Measurements from ENCODE around the gene DQX1.

The DQX1 gene

DNA sequence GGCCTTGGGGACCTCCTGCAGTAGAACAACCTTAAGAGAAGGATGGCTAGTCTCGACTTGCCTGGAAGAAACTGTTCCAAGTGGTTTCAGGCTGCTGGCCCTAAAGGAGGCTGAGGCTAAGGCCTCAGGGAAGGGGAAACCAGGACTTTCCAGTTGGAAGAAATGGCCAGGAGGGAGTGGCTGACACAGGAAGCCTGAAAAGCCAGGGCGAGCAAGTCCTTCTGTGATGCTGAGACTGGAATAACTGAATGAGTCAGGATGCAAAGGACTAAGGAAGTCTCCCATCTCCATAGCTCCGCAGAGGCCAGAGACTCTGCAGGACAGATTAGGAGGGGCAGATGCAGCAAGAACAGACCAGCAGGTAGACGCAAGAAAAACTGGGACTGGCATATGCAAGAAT lies 11.1 kb upstream of the DQX1 start:
- Histone ChIP-seq H3K4me1 (ENCODE audit: control insufficient read depth, insufficient read depth, low read length) (no peaks in the 10 kb centered on the region), H3K27ac (ENCODE audit: extremely low read depth, low read depth, low read length) (no peak overlapping the region), H3K4me3 (ENCODE audit: low read depth, low read length) (no peak overlapping the region), H3K36me3 (ENCODE audit: control insufficient read depth in 2 of 2, insufficient read depth in 1 of 2, low read length in 2 of 2) (peaks cover 0 to 24% of the 10 kb centered on the region in 2 experiments; a peak in 1 of 3 replicates), H3K9me3 (ENCODE audit: control insufficient read depth, insufficient read depth, low read depth, low read length) (no peaks in the 10 kb centered on the region)
- ChIA-PET POLR2A (no interaction called here), CTCF (no interaction called here)
- TF ChIP-seq, protein P1, sequence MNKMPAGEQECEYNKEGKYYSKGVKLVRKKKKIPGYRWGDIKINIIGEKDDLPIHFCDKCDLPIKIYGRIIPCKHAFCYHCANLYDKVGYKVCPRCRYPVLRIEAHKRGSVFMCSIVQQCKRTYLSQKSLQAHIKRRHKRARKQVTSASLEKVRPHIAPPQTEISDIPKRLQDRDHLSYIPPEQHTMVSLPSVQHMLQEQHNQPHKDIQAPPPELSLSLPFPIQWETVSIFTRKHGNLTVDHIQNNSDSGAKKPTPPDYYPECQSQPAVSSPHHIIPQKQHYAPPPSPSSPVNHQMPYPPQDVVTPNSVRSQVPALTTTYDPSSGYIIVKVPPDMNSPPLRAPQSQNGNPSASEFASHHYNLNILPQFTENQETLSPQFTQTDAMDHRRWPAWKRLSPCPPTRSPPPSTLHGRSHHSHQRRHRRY (tag by site-specific recombination; IDR thresholded peaks at IDR 0.05): no peak
- TF ChIP-seq ZNF843 (tag by site-specific recombination; IDR thresholded peaks at IDR 0.05): no peak

DNA sequence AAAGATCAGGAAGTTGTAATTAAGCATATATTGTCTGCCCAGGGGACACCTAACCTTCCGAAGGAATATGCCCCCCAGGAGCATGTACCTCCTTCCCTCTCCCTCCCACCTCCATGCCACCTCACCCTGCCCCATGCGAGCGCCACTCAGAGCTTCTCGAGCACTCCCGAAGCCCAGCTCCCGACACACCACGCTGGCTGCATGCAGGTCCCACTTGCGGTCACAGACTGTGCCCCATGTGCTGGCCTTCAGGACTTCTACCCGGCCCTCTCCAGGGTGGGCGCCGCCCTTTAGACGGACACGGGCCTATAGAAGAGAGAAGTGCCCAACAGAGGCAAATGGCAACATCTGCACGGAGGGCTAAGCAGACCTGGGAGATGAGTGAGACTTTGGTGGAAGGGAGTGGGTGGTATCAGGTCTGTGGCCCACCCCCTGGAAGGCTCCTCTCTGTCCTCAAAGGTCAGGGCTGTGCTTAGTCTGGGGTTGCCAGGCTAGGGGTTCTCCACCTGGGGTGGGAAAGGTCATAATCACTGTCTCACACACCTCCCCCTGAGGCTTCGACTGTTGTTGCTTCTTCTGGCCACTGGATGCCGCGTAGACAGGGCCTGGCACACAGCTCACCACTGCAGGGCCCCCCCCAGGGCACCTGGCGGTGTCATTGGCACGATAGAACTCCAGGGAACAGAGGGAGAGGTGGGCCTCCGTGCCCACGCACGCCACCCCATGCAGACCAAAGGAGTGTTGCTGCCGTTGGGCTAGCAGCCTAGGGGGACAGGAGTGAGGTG lies 10.3 kb upstream of the DQX1 start:
- no peak overlapping the region for H3K27ac ChIP-seq (ENCODE audit: extremely low read depth, low read depth, low read length)
- no peaks in the 10 kb centered on the region for H3K9me3 ChIP-seq (ENCODE audit: control insufficient read depth, insufficient read depth, low read depth, low read length)
- H3K4me1 ChIP-seq (ENCODE audit: control insufficient read depth, insufficient read depth, low read length): no peaks in the 10 kb centered on the region
- ChIA-PET POLR2A (no interaction called here), CTCF (no interaction called here)
- TF ChIP-seq ZNF785 (tag by site-specific recombination; IDR thresholded peaks at IDR 0.05) (no peak), ZNF544 (tag by site-specific recombination; IDR thresholded peaks at IDR 0.05) (no peak), ZNF155 (tag by site-specific recombination; IDR thresholded peaks at IDR 0.05) (no peak), ZNF37A (tag by site-specific recombination; IDR thresholded peaks at IDR 0.05) (no peak), RBAK (tag by site-specific recombination; IDR thresholded peaks at IDR 0.05) (no peak), ZNF660 (tag by site-specific recombination; IDR thresholded peaks at IDR 0.05) (no peak), PBX3 (CRISPR knock-in tag; IDR thresholded peaks at IDR 0.05) (no peak), REPIN1 (tag by site-specific recombination; IDR thresholded peaks at IDR 0.05; ENCODE audit: low read depth) (no peak), GLI2 (tag by site-specific recombination; IDR thresholded peaks at IDR 0.05; ENCODE audit: borderline replicate concordance, low read depth) (no peak), IKZF3 (tag by site-specific recombination; IDR thresholded peaks at IDR 0.05) (no peak), ZNF623 (tag by site-specific recombination; IDR thresholded peaks at IDR 0.05) (no peak), ZNF26 (tag by site-specific recombination; IDR thresholded peaks at IDR 0.05) (no peak), ZNF837 (tag by site-specific recombination; IDR thresholded peaks at IDR 0.05) (no peak), ZNF658 (tag by site-specific recombination; IDR thresholded peaks at IDR 0.05) (no peak)
- TF ChIP-seq, protein P2, sequence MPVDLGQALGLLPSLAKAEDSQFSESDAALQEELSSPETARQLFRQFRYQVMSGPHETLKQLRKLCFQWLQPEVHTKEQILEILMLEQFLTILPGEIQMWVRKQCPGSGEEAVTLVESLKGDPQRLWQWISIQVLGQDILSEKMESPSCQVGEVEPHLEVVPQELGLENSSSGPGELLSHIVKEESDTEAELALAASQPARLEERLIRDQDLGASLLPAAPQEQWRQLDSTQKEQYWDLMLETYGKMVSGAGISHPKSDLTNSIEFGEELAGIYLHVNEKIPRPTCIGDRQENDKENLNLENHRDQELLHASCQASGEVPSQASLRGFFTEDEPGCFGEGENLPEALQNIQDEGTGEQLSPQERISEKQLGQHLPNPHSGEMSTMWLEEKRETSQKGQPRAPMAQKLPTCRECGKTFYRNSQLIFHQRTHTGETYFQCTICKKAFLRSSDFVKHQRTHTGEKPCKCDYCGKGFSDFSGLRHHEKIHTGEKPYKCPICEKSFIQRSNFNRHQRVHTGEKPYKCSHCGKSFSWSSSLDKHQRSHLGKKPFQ (tag by site-specific recombination; IDR thresholded peaks at IDR 0.05): no peak
- TF ChIP-seq, protein P3, sequence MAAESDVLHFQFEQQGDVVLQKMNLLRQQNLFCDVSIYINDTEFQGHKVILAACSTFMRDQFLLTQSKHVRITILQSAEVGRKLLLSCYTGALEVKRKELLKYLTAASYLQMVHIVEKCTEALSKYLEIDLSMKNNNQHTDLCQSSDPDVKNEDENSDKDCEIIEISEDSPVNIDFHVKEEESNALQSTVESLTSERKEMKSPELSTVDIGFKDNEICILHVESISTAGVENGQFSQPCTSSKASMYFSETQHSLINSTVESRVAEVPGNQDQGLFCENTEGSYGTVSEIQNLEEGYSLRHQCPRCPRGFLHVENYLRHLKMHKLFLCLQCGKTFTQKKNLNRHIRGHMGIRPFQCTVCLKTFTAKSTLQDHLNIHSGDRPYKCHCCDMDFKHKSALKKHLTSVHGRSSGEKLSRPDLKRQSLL (tag by site-specific recombination; IDR thresholded peaks at IDR 0.05): no peak
- no peak overlapping the region for H3K4me3 ChIP-seq (ENCODE audit: low read depth, low read length)
- H3K36me3 ChIP-seq (ENCODE audit: control insufficient read depth in 2 of 2, insufficient read depth in 1 of 2, low read length in 2 of 2): peaks cover 0 to 32% of the 10 kb centered on the region in 2 experiments; a peak in 1 of 3 replicates
